Measurements from ENCODE around the gene DHX30.
"Not testable (repeated sequence)": the region's sequence is repeated elsewhere in the genome, so short reads cannot be mapped to it uniquely, and the experiment has no call there.

The DHX30 gene

GRCh38 chr3:47817609-47818008 lies 14.7 kb downstream of the DHX30 start:
- no peak for DNase-seq

- peak; percentile 51 for DNase-seq
Measured at GRCh38 chr3:47824541-47825473, 21.9 kb downstream of the DHX30 start.

- DNase-seq, result no peak
Measured at GRCh38 chr3:47825590-47825989, 22.7 kb downstream of the DHX30 start.

- DNase-seq, result not testable (repeated sequence)
Measured at GRCh38 chr3:47829482-47829881, 26.5 kb downstream of the DHX30 start.

- DNase-seq, result no peak
Measured at GRCh38 chr3:47836986-47837385, 34.0 kb downstream of the DHX30 start.

GRCh38 chr3:47838503-47838902 lies 35.6 kb downstream of the DHX30 start:
- DNase-seq, result no peak

GRCh38 chr3:47841786-47842349 lies 38.9 kb downstream of the DHX30 start:
- DNase-seq, result no peak

- DNase-seq, result no peak
Measured at GRCh38 chr3:47846186-47846879, 43.4 kb downstream of the DHX30 start.

GRCh38 chr3:47846880-47847248 lies 43.9 kb downstream of the DHX30 start:
- DNase-seq, result no peak

GRCh38 chr3:47847260-47847659 lies 44.3 kb downstream of the DHX30 start:
- DNase-seq, result no peak

GRCh38 chr3:47847801-47848518 lies 45.0 kb downstream of the DHX30 start:
- no peak for DNase-seq

GRCh38 chr3:47848599-47849117 lies 45.7 kb downstream of the DHX30 start:
- no peak for DNase-seq

GRCh38 chr3:47849186-47849698 lies 46.3 kb downstream of the DHX30 start:
- DNase-seq, result no peak

- DNase-seq, result no peak
Measured at GRCh38 chr3:47849699-47850563, 47.0 kb downstream of the DHX30 start.

GRCh38 chr3:47850564-47851410 lies 47.8 kb downstream of the DHX30 start:
- DNase-seq, result no peak

GRCh38 chr3:47851888-47852603 lies 49.1 kb downstream of the DHX30 start:
- no peak for DNase-seq

GRCh38 chr3:47852604-47853602 lies 50.0 kb downstream of the DHX30 start:
- no peak for DNase-seq

GRCh38 chr3:47854267-47854666 lies 51.3 kb downstream of the DHX30 start:
- DNase-seq, result no peak
